SK-N-SH treated with all-trans-retinoic acid at 6 μM for 48 hours (cell line): ENCODE data around the gene RBM10.

ENCODE experiments used
- ATAC-seq: fragments of 200-7000 bp; cut with Tn5 transposase; 3 replicates; pipeline ENCODE4 v1.9.1; 2020; ENCODE audit warnings: mild to moderate bottlenecking, moderate library complexity
- ARNTL ChIP-seq: fragments of 450-650 bp; formaldehyde crosslinking; IDR thresholded peaks from 2 replicates; pipeline ENCODE4 v1.5.0; 2020; ENCODE audit warnings: low read depth, mild to moderate bottlenecking, moderate library complexity, borderline replicate concordance
- CREB5 ChIP-seq: fragments of 250-450 bp; sonication (Bioruptor Pico); IDR thresholded peaks from 2 replicates; pipeline ENCODE4 v1.5.1; 2020; ENCODE audit warnings: low read depth, mild to moderate bottlenecking, moderate library complexity
- CSDC2 ChIP-seq: fragments of 250-450 bp; sonication (Bioruptor Pico); IDR thresholded peaks from 2 replicates; pipeline ENCODE4 v1.5.0; 2020; ENCODE audit warnings: mild to moderate bottlenecking, moderate library complexity
- CSRNP3 ChIP-seq: fragments of 250-450 bp; sonication (Bioruptor Pico); IDR thresholded peaks from 2 replicates; pipeline ENCODE4 v1.5.1; 2021; ENCODE audit warnings: mild to moderate bottlenecking, moderate library complexity
- ESRRG ChIP-seq: fragments of 250-450 bp; sonication (Bioruptor Pico); IDR thresholded peaks from 2 replicates; pipeline ENCODE4 v1.6.1; 2021; ENCODE audit warnings: mild to moderate bottlenecking
- GLIS3 ChIP-seq: fragments of 250-450 bp; sonication (Bioruptor Pico); IDR thresholded peaks from 2 replicates; pipeline ENCODE4 v1.5.0; 2020; ENCODE audit warnings: mild to moderate bottlenecking, moderate library complexity
- ISL1 ChIP-seq: fragments of 250-450 bp; sonication (Bioruptor Pico); IDR thresholded peaks from 2 replicates; pipeline ENCODE4 v2.1.2; 2022; ENCODE audit warnings: mild to moderate bottlenecking, moderate library complexity
- OSR1 ChIP-seq: fragments of 250-450 bp; sonication (Bioruptor Pico); IDR thresholded peaks from 2 replicates; pipeline ENCODE4 v1.8.0; 2022; ENCODE audit warnings: moderate library complexity, mild to moderate bottlenecking, inconsistent platforms
- PPARA ChIP-seq: fragments of 250-450 bp; sonication (Bioruptor Pico); IDR thresholded peaks from 2 replicates; pipeline ENCODE4 v1.5.0; 2020; ENCODE audit warnings: mild to moderate bottlenecking, borderline replicate concordance
- RARB ChIP-seq: fragments of 250-450 bp; sonication (Bioruptor Pico); IDR thresholded peaks from 2 replicates; pipeline ENCODE4 v1.8.0; 2021; ENCODE audit warnings: mild to moderate bottlenecking, moderate library complexity
- TCF4 ChIP-seq: fragments of 250-450 bp; sonication (Bioruptor Pico); IDR thresholded peaks from 2 replicates; pipeline ENCODE4 v1.8.0; 2021; ENCODE audit warnings: mild to moderate bottlenecking, moderate library complexity, borderline replicate concordance
- TOX ChIP-seq: fragments of 250-450 bp; sonication (Bioruptor Pico); IDR thresholded peaks from 2 replicates; pipeline ENCODE4 v1.8.0; 2021; ENCODE audit warnings: mild to moderate bottlenecking, moderate library complexity, borderline replicate concordance
- ZC3H10 ChIP-seq: fragments of 250-450 bp; sonication (Bioruptor Pico); IDR thresholded peaks from 2 replicates; pipeline ENCODE4 v1.5.1; 2021; ENCODE audit warnings: mild to moderate bottlenecking, moderate library complexity
- ZFP3 ChIP-seq: fragments of 250-450 bp; sonication (Bioruptor Pico); IDR thresholded peaks from 2 replicates; pipeline ENCODE4 v1.5.0; 2020; ENCODE audit warnings: mild to moderate bottlenecking, moderate library complexity
- ZNF565 ChIP-seq: fragments of 450-650 bp; formaldehyde crosslinking; conservative IDR thresholded peaks from 2 replicates; pipeline ENCODE4 v1.5.0; 2020; ENCODE audit warnings: low read depth, mild to moderate bottlenecking, moderate library complexity
- ZNF70 ChIP-seq: fragments of 450-650 bp; formaldehyde crosslinking; IDR thresholded peaks from 2 replicates; pipeline ENCODE4 v1.5.0; 2020; ENCODE audit warnings: mild to moderate bottlenecking, moderate library complexity
- ZNF8 ChIP-seq: fragments of 450-650 bp; formaldehyde crosslinking; IDR thresholded peaks from 2 replicates; pipeline ENCODE4 v1.5.0; 2020; ENCODE audit warnings: mild to moderate bottlenecking, moderate library complexity
- TF ChIP-seq, protein P1 (sequence below): fragments of 250-450 bp; sonication (Bioruptor Pico); IDR thresholded peaks from 2 replicates; pipeline ENCODE4 v1.5.0; 2020; ENCODE audit warnings: mild to moderate bottlenecking, moderate library complexity
- TF ChIP-seq, protein P2 (sequence below): fragments of 250-450 bp; sonication (Bioruptor Pico); IDR thresholded peaks from 2 replicates; pipeline ENCODE4 v1.8.0; 2021; ENCODE audit warnings: low read depth, mild to moderate bottlenecking, moderate library complexity, borderline replicate concordance
- TF ChIP-seq, protein P3 (sequence below): fragments of 250-450 bp; sonication (Bioruptor Pico); IDR thresholded peaks from 2 replicates; pipeline ENCODE4 v1.8.0; 2020; ENCODE audit warnings: mild to moderate bottlenecking, moderate library complexity, borderline replicate concordance

RBM10 gene

DNA sequence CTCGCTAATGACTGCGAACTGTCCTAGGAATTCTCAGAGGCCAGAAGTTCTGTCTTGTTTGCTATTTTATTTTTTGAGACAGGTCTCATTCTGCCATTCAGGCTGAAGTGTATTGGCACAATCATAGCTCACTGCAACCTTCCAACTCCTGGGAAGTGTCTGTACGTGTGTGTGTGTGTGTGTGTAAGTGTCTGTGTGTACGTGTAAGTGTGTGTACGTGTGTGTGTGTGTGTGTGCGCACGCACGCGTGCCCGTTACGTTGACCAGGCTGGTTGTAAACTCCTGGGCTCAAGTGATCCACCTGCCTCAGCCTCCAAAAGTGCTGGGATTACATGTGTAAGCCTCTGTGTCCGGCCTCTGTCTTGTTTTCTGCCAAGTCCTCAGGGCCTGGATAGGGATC, 63.1 kb downstream of the RBM10 start:
- TF ChIP-seq TOX (no peak), ZNF70 (CRISPR knock-in tag) (no peak), CREB5 (CRISPR knock-in tag) (no peak), ZFP3 (CRISPR knock-in tag) (no peak), CSDC2 (CRISPR knock-in tag) (no peak), RARB (CRISPR knock-in tag) (no peak), ISL1 (CRISPR knock-in tag) (no peak), ZNF8 (CRISPR knock-in tag) (no peak), PPARA (no peak), ZNF565 (CRISPR knock-in tag) (no peak), CSRNP3 (CRISPR knock-in tag) (no peak), GLIS3 (no peak)
- TF ChIP-seq, protein P1, sequence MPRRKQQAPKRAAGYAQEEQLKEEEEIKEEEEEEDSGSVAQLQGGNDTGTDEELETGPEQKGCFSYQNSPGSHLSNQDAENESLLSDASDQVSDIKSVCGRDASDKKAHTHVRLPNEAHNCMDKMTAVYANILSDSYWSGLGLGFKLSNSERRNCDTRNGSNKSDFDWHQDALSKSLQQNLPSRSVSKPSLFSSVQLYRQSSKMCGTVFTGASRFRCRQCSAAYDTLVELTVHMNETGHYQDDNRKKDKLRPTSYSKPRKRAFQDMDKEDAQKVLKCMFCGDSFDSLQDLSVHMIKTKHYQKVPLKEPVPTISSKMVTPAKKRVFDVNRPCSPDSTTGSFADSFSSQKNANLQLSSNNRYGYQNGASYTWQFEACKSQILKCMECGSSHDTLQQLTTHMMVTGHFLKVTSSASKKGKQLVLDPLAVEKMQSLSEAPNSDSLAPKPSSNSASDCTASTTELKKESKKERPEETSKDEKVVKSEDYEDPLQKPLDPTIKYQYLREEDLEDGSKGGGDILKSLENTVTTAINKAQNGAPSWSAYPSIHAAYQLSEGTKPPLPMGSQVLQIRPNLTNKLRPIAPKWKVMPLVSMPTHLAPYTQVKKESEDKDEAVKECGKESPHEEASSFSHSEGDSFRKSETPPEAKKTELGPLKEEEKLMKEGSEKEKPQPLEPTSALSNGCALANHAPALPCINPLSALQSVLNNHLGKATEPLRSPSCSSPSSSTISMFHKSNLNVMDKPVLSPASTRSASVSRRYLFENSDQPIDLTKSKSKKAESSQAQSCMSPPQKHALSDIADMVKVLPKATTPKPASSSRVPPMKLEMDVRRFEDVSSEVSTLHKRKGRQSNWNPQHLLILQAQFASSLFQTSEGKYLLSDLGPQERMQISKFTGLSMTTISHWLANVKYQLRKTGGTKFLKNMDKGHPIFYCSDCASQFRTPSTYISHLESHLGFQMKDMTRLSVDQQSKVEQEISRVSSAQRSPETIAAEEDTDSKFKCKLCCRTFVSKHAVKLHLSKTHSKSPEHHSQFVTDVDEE (CRISPR knock-in tag), result no peak
- ATAC-seq, result no peak

DNA sequence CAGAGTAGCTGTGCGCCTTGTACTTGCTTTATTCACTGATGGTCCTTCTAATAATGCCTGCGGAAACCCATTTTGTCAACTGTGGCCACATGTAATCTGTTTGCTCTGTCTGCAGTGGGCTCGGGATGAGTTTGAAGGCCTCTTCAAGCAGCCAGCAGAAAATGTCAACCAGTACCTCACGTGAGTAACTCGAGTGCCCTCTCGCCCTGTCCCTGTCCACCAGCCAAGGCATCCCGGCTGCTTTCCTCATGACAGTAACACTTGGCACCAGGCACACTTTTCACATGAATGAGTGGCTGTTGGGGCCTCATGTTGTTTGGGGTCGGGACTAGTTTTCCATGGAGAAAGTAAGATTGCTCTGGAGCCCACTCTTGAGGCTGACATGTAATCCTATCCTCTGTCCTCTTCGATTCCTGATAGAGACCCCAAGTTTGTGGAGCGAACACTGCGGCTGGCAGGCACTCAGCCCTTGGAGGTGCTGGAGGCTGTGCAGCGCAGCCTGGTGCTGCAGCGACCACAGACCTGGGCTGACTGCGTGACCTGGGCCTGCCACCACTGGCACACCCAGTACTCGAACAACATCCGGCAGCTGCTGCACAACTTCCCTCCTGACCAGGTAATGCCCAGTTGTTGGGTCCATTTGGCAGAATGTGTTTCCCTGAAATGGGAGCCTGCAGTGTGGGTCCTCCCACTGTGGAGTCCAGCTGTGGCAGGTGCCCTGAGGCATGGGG, 64.7 kb downstream of the RBM10 start:
- ATAC-seq, result no peak
- no peak for TF ChIP-seq ZFP3 (CRISPR knock-in tag)
- no peak for TF ChIP-seq CSDC2 (CRISPR knock-in tag)
- TF ChIP-seq ESRRG (CRISPR knock-in tag), result no peak
- TF ChIP-seq TCF4, result no peak

DNA sequence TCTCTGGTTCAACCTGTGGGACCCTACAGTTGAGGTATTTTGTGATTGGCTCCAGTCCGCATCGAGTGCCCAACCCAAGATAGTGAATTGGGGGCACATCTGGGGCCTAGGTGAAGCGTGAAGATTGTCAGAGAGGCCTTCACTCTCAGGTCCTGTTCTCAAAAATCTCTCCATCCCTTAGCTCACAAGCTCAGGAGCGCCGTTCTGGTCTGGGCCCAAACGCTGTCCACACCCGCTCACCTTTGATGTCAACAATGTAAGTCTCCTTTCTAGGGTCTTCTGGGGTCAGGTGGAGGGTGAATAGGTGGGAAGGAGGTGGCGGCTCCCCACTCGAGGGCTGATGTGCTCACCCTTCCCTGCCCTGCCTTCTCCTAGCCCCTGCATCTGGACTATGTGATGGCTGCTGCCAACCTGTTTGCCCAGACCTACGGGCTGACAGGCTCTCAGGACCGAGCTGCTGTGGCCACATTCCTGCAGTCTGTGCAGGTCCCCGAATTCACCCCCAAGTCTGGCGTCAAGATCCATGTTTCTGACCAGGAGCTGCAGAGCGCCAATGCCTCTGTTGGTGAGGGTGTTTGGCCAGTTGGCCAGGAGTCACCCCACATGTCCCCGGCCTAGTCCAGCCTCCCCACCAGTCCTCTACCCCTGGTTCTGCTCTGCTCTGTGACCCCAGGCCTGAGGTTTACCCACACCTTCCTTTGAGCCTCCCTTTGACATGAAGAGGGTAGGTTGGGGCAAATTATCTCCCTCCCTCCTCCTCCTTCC, 65.8 kb downstream of the RBM10 start:
- ATAC-seq, result no peak
- TF ChIP-seq ZC3H10 (no peak), OSR1 (CRISPR knock-in tag) (no peak), ZNF8 (CRISPR knock-in tag) (no peak)
- TF ChIP-seq, protein P2, sequence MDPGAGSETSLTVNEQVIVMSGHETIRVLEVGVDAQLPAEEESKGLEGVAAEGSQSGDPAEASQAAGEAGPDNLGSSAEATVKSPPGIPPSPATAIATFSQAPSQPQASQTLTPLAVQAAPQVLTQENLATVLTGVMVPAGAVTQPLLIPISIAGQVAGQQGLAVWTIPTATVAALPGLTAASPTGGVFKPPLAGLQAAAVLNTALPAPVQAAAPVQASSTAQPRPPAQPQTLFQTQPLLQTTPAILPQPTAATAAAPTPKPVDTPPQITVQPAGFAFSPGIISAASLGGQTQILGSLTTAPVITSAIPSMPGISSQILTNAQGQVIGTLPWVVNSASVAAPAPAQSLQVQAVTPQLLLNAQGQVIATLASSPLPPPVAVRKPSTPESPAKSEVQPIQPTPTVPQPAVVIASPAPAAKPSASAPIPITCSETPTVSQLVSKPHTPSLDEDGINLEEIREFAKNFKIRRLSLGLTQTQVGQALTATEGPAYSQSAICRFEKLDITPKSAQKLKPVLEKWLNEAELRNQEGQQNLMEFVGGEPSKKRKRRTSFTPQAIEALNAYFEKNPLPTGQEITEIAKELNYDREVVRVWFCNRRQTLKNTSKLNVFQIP (CRISPR knock-in tag), result no peak

DNA sequence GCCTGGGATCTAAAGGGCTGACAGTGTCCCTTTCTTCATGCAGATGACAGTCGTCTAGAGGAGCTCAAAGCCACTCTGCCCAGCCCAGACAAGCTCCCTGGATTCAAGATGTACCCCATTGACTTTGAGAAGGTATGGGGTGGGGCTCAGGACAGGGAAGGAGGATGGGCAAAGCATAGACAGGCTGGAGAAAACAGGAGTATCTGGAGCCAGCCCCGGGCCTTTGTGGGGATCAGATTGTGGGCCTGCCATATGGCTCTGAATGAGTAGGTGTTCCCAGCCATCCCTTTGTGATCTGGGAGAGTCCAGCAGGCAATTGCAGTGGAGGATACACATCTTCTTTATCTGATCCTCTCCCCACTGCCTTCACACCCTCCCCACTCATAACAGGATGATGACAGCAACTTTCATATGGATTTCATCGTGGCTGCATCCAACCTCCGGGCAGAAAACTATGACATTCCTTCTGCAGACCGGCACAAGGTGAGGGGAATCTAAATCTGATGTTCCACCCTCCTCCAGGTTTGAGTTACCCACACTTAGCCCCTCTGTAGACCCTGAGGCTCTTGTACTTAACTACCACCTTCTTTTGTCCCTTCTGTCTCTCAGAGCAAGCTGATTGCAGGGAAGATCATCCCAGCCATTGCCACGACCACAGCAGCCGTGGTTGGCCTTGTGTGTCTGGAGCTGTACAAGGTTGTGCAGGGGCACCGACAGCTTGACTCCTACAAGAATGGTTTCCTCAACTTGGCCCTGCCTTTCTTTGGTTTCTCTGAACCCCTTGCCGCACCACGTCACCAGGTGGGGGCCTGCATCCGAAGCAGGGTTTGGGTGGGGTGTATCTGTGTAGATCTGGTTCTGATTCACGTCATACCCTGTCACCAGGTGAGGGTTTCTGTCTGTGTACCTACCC, 67.6 kb downstream of the RBM10 start:
- no peak for ATAC-seq
- TF ChIP-seq ZNF8 (CRISPR knock-in tag) (no peak), ZC3H10 (no peak), OSR1 (CRISPR knock-in tag) (no peak), ZNF70 (CRISPR knock-in tag) (no peak), TOX (no peak), GLIS3 (no peak), ARNTL (CRISPR knock-in tag) (no peak), CSRNP3 (CRISPR knock-in tag) (no peak), CREB5 (CRISPR knock-in tag) (no peak), CSDC2 (CRISPR knock-in tag) (no peak)
- TF ChIP-seq, protein P3, sequence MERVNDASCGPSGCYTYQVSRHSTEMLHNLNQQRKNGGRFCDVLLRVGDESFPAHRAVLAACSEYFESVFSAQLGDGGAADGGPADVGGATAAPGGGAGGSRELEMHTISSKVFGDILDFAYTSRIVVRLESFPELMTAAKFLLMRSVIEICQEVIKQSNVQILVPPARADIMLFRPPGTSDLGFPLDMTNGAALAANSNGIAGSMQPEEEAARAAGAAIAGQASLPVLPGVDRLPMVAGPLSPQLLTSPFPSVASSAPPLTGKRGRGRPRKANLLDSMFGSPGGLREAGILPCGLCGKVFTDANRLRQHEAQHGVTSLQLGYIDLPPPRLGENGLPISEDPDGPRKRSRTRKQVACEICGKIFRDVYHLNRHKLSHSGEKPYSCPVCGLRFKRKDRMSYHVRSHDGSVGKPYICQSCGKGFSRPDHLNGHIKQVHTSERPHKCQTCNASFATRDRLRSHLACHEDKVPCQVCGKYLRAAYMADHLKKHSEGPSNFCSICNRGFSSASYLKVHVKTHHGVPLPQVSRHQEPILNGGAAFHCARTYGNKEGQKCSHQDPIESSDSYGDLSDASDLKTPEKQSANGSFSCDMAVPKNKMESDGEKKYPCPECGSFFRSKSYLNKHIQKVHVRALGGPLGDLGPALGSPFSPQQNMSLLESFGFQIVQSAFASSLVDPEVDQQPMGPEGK, result no peak
